ENCODE data around the gene KNL1.
"Not testable (repeated sequence)": the region's sequence is repeated elsewhere in the genome, so short reads cannot be mapped to it uniquely, and the experiment has no call there.

Gene KNL1

DNA sequence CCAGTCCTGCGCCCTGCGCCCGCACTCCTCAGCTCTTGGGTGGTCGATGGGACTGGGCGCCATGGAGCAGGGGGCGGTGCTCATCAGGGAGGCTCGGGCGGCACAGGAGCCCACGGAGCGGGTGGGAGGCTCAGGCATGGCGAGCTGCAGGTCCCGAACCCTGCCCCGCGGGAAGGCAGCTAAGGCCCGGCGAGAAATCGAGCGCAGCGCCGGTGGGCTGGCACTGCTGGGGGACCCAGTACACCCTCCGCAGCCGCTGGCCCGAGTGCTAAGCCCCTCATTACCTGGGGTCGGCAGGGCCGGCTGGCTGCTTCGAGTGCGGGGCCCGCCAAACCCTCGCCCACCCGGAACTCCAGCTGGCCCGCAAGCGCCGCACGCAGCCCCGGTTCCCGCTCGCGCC lies 82.9 kb downstream of the KNL1 start:
- DNase-seq (ENCODE audit: low spot score) = not testable (repeated sequence)

GRCh38 chr15:40680151-40680550 lies 86.1 kb downstream of the KNL1 start:
- no peak for DNase-seq (ENCODE audit: low spot score)

DNA sequence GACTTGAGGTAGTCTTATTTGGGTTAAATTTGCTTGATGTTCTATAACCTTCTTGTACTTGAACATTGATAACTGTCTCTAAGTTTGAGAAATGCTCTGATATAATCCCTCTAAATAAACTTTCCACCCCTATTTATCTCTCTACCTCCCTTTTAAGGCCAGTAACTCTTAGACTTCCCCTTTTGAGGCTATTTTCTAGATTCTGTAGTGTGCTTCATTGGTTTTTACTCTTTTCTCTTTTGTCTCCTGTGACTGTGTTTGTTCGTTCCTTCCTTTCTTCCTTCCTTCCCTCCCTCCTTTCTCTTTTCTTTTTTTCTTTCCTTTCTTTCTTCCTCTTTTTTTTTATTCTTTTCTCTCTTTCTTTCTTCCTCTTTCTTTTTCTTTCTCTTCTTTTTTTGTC lies 86.9 kb downstream of the KNL1 start:
- DNase-seq (ENCODE audit: low spot score) = not testable (repeated sequence)

DNA sequence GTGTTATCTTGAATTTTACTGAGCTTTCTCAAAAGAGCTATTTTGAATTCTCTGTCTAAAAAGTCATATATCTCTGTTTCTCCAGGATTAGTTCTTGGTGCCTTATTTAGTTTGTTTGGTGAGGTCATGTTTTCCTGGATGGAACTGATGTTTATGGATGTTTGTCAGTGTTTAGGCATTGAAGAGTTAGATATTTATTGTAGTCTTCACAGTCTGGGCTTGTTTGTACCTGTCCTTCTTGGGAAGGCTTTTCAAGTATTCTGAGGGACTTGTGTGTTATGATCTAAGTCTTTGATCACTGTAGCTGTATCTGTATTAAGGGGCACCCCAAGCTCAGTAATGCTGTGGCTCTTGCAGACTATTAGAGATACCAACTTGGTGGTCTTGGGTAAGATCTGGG lies 90.3 kb downstream of the KNL1 start:
- no peak for DNase-seq (ENCODE audit: low spot score)

GRCh38 chr15:40685376-40685775 lies 91.3 kb downstream of the KNL1 start:
- DNase-seq (ENCODE audit: low spot score) = no peak

- DNase-seq (ENCODE audit: low spot score) = no peak
These were observed 95.1 kb downstream of the KNL1 start for GRCh38 chr15:40688932-40689799.

DNA sequence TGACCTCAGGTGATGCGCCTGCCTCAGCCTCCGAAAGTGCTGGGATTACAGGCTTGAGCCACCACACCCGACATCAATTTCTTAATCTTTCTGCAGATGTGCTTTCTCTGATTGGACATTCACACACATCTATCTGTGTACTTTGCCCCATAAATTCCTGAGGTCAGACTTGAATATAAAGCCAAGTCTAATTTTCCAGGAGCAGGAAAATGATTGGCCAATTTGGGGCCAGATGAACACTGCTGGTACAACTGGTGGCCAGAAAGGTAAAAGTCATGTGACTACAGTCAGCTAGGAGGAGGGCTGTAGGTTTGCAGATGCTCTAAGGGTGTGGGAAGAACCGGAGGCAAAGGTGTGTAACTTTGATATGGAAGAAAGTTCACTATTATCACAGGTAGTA lies 97.7 kb downstream of the KNL1 start:
- no peak for DNase-seq (ENCODE audit: low spot score)

GRCh38 chr15:40693904-40694687 lies 100.0 kb downstream of the KNL1 start:
- no peak for DNase-seq (ENCODE audit: low spot score)

GRCh38 chr15:40694688-40695468 lies 100.8 kb downstream of the KNL1 start, which contains the start of gene RAD51:
Gene RAD51 (plus strand): TSS chr15:40695174. CDS start chr15:40698759, 3,585 bp downstream.
- peak; percentile 96 for DNase-seq (ENCODE audit: low spot score)

DNA sequence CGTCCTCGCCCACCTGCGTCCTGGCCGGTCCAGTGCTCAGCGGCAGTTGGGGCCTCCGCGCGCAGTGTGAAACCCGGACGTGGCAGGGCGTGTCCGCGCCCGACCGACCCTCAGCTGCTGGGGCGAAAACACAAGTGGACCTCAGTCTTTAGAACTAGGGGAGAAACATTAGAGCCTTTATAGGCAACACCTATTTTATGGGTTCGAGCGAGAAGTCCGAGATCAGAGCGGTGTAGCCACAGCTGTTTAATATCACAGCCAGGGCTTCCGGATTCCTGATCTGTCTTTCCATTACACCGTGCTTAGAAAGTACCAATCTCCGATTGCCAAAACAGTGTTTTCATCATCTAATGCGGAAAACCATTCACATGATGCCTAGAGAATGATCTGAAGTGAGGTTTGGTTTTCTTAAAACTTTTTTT lies 101.4 kb downstream of the KNL1 start:
- DNase-seq (ENCODE audit: low spot score) = no peak

GRCh38 chr15:40696228-40696627 lies 102.2 kb downstream of the KNL1 start:
- DNase-seq (ENCODE audit: low spot score) = no peak

GRCh38 chr15:40697916-40698315 lies 103.9 kb downstream of the KNL1 start:
- no peak for DNase-seq (ENCODE audit: low spot score)

- no peak for DNase-seq (ENCODE audit: low spot score)
These were observed 108.0 kb downstream of the KNL1 start for GRCh38 chr15:40702077-40702476.

- DNase-seq (ENCODE audit: low spot score) = no peak
These were observed 112.1 kb downstream of the KNL1 start for GRCh38 chr15:40706121-40706520.
